Activated CD4-positive, alpha-beta T cell treated with anti-CD3 and anti-CD28 coated beads for 24 hours (primary cell): ENCODE results near the gene OPA3.

Source experiments
- DNase-seq, 2 donors: peaks; one replicate each; pipeline ENCODE4 v3.0.0-alpha.2; 2020; ENCODE audit warnings: low read depth in 2 of 2

OPA3 gene

GRCh38 chr19:45567609-45568008 is 17.0 kb downstream of the OPA3 start:
- no peak for DNase-seq

- no peak for DNase-seq
Measured at GRCh38 chr19:45564131-45564780, 20.3 kb downstream of the OPA3 start.

DNA sequence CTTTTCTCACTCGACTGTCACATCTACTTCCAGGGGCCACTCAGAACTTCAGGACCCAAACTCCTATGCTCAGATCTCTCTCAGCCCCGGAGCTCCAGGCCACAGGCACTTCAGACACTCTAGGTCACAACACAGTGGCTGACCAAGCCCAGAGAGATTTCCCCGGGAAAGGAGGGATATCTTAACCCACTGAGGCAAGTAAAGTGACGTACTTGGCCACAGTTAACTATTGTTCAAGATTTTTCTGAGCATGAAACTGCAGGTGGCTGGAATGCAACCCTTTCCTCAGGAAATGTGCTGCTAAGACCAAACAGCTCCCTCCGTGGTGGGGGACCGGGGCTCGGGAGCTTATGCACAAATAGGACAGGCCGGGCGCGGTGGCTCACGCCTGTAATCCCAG is 23.9 kb downstream of the OPA3 start:
- DNase-seq, result no peak

DNA sequence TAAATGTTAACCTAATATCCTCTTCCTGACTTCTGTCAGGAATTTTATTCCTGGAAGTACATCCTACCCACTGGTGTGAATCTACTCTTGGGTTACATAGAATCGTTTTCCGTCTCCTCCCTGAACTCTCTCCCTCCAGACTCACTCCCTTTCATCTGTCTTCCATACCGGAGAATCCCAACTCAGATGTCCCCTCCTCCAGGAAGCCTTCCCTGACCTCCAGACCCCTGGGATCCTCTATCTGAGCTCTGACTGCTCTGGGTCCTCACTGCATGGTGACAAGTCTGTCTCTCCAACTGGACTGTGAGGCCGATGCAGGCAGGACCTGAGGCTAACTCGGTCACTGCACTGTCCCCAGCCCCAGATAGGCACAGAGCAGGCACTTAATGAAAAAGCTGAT is 24.6 kb downstream of the OPA3 start:
- no peak for DNase-seq

- peak; percentile 34 to 46 for DNase-seq
Measured at GRCh38 chr19:45558399-45558878, 26.2 kb downstream of the OPA3 start.

- no peak for DNase-seq
Measured at GRCh38 chr19:45556835-45557234, 27.8 kb downstream of the OPA3 start.

GRCh38 chr19:45554481-45554880 is 30.1 kb downstream of the OPA3 start:
- no peak for DNase-seq

GRCh38 chr19:45553464-45553863 is 31.1 kb downstream of the OPA3 start:
- DNase-seq, result no peak

GRCh38 chr19:45547965-45548609 is 36.5 kb downstream of the OPA3 start:
- DNase-seq, result no peak

DNA sequence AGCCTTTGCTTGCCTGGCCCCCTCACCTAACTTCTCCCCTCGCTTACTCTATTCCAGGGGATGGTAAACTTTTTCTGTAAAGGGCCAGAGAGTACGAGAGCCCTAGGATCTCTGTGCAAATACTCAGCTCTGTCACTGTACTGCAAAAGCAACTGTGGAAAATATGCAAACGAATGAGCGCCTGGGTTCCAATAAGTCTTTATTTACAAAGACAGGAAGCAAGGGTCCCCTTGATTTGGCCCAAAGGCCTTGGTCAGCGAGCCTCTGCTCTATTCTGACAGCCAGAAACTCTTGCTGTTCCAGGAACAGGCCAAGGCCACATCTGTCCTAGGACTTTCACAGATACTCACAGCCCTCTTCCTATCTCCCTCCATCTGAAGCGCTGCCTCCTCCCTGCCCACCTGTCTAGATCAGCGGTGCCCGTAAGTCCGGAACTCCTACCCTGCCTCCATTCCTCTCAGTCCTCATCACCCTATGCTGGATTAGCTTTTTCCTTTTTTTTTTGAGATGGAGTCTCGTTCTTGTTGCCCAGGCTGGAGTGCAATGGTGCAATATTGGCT is 37.3 kb downstream of the OPA3 start:
- DNase-seq, result no peak

GRCh38 chr19:45542234-45542668 is 42.4 kb downstream of the OPA3 start:
- DNase-seq, result no peak

DNA sequence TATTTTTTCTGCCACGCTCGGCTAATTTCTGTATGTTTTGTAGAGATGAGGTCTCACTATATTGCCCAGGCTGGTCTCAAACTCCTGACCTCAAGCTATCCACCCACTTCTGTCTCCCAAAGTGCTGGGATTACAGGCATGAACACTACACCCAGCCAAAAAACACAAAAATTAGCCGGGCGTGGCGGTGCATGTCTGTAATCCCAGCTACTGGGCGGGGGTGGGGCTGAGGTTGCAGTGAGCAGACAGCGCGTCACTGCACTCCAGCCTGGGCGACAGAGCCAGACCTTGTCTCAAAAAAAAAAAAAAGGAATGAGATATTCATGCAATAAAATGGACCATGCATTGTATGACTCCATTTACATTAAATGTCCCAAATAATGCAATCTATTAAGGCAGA is 45.1 kb downstream of the OPA3 start:
- DNase-seq, result no peak

GRCh38 chr19:45531349-45531748 is 53.3 kb downstream of the OPA3 start:
- DNase-seq, result no peak

DNA sequence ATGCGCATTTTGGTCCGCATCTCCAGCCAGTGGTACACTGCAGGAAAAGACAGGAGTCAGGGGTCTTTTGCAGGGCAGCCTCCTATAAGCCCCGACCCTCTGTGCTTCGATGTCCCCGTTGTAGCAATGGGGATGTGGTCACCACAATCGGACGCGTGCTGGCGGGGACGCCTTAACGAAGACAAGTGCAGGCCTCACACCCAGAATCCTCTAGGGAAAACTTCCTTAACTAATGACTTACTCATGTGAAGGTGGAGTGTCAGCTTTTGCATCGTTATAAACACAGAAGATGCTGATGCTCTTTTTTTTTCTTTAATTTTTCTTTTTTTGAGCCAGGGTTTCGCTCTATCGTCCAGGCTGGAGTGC is 55.2 kb downstream of the OPA3 start:
- DNase-seq, result no peak

DNA sequence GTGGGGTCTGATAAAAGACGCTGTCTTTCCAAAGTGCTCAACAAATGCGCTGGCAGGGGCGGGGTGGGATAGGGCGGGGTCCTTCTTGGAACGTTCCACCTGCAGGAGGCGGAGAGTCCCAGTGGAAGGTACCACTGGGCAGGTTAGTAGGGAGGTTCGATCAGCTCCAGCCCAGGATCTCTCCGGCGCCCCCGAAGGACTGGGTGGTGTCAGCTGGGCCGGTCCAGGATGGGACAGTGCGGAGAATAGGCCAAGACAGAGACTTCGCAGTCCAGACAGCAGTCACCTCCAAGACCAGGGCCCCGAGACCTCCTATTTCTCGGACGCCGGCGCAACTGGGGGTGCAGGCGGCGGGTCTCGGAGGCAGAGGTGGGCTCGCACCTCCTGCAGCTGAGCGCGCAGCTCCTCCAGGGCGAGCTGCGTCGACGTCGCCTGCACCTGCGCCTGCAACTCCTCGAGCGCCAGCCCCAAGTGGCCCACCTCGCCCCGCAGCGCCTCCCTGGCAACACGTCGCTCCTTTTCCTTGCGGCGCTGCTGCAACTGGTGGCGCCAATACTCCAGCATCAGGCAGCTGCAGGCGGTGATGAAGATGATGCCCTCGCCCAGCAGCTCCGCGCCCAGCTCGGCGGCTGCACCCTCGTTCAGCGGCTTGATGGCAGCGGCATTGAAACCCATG is 55.7 kb downstream of the OPA3 start:
- no peak for DNase-seq

- no peak for DNase-seq
Measured at GRCh38 chr19:45528149-45528743, 56.4 kb downstream of the OPA3 start.

- no peak for DNase-seq
Measured at GRCh38 chr19:45527731-45528130, 56.9 kb downstream of the OPA3 start.

DNA sequence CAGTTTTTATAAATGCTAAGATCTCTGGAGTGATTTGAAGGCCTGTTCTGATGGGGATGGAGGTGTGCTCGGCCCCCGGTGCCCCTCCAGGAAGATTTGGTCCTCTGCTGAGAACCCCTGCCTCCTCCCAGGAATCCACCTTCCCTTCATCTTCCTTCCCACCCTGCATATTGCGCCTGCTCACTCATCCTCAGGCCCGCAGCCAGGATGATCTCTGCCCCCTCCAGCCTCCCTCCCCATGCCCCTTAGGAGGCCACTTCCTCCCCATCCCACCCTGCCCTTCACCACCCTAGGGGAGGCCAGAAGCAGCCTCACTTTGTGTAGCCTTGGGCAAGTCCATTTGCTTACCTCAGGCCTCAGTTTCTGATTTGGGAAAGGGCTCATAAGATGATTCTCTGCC is 57.6 kb downstream of the OPA3 start:
- DNase-seq, result no peak

DNA sequence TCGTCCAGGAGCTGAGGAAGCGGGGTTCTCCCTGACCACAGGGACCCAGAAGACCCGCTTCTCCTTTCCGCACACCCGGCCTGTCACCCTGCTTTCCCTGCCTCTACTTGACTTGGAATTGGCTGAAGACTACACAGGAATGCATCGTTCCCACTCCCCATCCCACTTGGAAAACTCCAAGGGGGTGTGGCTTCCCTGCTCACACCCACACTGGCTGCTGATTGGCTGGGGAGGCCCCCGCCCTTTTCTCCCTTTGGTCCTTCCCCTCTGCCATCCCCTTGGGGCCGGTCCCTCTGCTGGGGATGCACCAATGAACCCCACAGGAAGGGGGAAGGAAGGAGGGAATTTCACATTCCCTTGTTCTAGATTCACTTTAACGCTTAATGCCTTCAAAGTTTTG is 58.5 kb downstream of the OPA3 start:
- DNase-seq, result no peak

DNA sequence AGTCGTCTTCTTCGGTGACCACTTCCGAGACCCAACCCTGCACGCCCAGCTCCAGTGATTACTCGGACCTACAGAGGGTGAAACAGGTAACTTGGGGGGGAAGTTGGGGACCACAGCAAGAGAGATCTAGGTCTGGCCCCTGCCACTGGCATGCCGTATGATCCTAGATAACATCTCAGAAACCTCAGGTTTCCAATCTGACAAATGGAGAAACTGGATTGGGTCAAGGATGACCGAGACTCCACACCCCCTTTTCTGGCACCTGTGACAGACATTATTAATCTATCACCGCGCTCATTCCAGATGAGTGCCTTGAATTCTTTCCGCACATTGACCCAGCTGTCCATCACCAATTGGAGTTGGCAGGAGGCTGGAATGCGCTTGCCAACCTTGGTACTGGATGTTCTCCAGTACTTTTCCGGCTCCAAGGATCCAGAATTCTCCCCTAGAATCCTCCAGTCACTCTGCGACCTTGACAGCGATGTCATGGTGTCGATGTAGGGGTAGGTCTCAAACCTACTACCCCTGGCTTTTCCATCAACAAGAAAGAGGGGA is 60.0 kb downstream of the OPA3 start:
- no peak for DNase-seq

DNA sequence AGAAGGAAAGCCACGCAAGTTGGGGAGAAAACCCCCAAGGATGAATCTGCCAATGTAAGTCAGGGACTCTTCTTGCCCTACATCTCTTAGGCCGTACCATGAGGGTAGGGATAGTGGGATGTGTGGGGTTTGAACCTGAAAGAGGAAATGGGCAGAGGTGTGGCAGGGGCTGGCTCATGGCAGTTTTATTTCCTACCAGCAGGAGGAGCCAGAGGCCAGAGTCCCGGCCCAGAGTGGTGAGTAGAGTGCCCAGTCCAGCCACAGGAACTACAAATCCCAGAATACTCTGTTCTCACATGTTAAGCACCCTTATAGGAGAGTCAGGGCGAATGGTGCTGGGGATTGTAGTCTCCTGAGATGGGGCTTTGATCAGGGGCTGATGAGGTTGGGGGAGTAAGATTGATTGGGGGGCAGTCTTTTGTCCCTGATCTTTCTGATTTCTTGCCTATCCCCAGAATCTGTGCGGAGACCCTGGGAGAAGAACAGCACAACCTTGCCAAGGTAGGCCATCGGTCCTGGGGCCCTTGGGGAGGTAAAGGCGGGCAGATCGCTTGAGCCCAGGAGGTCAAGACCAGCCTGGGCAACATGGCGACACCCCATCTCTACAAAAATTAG is 60.9 kb downstream of the OPA3 start:
- DNase-seq, result peak; percentile 55 to 61
